Ishikawa (cell line): Measurements from ENCODE around the gene CACNA1D.

ENCODE experiments used
- EP300 ChIP-seq: IDR thresholded peaks from 2 replicates; pipeline ENCODE4 v1.6.1; 2012; ENCODE audit warnings: borderline replicate concordance
- RAD21 ChIP-seq: IDR thresholded peaks from 2 replicates; pipeline ENCODE4 v1.6.1; 2012; ENCODE audit warnings: low read depth
- TF ChIP-seq, protein P1 (sequence below): IDR thresholded peaks from 2 replicates; pipeline ENCODE4 v1.6.1; 2012

DNA sequence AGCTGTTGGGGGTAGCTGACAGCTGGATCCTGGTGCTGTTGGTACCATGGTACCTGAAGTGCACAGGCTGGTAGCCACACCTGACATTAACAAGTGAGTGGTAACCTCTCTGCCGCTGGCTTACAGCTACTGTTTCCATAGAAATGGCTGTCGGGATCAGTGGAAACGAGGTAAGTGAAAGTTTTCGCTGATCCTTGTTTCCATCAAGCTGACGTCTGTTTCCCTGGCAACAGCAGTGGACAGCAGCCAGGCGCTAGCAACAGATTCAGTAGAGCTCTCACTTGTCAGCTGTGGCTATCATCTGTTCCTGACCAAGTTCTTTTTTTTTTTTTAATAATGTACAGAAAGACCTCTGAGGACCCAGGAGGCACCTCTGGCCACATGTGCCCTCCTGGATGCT lies 185.6 kb downstream of the CACNA1D start:
- TF ChIP-seq RAD21 (no peak), EP300 (no peak)
- TF ChIP-seq, protein P1, sequence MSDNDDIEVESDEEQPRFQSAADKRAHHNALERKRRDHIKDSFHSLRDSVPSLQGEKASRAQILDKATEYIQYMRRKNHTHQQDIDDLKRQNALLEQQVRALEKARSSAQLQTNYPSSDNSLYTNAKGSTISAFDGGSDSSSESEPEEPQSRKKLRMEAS, result no peak
